NOMO-1 treated with dmso at 0.1 percent for 144 hours (cell line): ENCODE measurements around the gene LINGO1.

Experiments used
- DNase-seq: peaks from one replicate; lab custom pipeline; 2025; ENCODE audit not compliant: unreplicated experiment; lab: John Stamatoyannopoulos, UW

The LINGO1 gene

DNA sequence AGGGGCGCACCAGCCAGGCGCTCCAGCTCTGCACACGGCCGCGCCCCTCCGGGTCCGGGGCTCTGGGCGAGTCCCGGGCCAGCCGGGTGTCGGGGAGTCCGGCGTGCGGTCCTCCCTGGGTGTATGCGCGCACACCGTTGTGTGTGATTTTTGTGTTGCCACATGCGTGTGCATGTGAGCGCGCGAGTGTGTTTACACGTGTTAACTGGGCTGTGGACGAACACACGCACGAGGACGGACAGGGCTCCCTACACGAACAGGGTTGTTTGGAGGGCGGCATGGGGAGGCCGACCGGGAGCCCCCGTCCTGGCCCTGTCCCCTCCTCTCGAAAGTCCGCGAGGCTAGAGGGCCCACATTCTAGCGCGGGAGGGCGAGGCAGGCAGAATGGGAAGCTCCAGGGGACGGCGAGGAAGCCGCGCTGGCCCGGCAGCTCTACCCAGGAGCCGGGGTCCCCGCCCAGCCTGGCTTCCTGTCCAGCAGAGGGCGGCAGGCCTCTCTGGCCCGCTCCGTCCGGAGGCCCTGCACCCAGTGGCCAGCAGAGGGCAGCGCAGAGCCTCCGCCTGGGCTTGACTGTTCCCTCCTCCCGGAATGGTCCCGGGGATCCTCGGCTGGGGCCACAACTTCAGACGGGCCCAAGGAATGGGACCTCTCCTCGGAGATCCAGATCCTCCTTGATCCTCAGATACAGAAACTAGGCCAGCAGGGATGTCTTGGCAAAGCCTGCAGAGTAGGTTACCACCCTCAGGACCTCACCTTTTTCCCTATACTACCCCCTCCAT lies 611 bp upstream of the LINGO1 start:
- peak; percentile 23 for DNase-seq

DNA sequence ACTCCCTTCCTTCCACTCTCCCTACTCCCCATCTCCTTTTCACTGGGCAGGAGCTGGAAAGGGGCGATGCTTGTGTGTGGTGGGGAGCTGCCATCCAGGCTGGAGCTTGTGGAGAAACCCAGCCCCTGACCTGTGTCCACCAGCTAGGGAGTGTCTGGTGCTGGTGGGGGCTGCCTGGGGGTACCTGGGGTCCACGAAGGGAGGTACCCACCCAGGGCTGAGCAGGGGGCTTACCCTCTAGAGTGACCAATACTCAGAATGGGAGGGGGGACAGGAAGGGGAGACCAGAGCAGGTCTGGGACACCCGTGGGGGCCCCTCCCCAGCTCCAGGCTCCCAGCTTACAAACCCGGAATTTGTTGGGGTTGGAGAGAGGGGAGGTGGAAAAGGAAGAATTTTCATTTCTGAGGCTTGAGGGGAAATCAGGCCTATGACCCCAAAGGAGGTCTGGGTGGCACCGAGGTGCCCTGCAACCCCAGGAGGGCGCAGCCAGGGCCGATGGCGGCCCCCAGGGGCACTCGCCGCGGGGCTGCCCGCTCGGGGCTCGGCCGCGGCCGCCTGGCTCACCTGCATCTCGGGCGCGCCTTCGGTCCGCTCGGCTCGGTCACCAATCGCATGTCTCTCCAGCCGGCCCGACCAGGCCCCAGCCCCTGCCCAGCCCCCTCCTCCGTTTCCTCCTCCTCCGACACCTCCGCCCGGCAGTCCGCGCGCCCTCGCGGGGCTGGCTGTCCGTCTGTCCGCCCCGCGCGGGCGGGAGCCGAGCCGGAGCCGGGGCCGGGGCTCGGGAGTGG lies 773 bp downstream of the LINGO1 start:
- DNase-seq, result no peak

DNA sequence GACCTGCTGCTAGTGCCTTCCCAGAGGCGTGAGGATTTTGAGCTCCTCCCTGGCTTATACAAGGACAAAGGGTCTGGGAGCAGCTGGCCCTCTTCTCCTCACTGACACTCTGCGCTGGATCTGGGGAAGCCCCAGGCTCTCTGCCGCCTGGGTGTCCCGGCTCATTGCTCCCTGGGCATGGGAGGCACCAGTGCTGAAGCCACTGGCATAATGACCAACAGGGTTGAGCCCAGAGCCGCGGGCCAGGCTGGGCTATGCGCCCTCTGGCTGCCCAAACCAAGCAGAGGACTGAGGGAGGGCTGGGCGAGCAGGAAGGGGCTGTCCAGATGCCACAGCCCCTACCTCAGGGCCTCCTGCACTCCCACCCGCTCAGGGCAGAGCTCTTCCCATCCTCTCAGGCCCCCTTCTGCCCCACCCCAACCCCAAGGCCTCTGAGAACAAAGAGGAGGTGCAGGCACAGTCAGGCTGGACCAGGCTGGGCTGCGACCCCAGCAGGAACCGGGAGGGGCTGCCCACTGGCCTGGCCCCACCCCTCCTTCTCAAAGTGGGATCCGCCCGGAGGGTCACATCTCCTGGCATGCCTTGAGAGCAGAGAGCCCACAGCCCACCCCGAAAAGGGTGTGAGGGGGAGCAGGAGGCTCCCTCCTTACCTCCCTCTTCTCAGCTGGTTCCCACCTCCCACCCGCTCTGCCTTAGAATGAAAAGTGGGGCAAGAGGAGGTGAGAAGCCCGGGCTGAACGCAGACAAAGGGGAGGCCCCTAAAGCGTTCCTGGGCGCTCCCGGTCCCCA lies 1.6 kb downstream of the LINGO1 start:
- no peak for DNase-seq

DNA sequence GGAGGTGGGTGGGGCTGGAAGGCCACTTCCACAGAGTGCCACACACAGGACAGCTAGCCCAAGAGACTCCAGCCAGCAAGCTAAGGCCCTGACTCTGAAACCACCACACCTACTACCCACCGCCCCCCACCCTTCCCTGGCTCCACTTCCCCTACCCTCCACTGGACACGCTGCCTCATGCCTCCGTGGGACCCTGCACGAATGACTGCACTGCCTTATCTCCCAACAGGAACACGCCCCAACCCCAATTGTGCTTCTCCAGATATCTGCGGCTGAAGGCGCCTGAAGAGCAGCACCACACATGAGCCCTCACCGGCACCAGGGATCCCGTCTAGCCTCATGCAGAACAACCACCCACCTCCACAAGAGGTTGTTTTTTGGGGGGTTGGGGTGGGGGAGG lies 2.7 kb downstream of the LINGO1 start:
- no peak for DNase-seq

DNA sequence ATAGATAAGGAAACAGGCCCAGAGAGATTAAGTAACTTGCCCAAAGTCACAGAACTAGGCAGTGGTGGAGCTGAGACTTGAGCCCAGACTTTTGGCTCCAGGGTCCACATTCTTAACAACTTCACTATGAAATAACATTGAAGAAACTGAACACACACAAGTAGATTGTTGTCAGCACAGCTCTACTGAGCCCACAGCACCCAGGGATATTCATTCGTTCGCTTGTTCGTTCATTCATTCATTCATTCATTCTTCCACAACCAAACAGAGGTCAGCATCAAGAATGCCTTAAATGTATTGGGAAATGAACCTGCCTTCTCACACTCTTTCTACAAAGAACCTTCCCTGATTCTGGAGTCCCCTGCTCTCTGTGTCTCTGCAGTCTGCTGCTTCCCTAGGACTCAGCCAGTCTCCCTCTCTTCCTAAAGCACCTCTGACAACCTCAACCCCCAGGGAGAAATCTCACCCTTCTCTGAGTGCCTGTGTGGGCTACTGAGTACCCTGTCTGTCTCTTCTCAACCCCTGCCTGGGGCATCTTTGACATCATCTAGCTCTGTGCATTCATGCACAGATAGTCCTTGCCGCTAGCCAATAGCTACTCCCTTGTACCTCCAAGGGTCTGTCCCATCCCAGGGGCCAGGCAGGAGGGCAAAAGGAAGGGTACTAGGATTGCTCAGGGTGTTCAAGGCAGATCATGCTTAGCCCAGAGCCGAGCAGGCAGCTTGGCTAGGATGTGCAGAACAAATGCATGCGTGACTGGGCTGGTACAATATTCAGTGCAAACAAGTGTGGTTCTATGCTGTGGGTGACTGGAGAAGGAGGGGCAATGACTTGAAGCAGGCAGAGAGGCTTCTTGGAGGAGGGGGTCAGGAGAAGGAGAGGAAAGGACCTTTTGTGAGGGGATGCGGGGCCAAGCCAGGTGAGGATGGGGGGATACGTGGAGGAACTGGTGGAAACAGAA lies 3.4 kb downstream of the LINGO1 start:
- no peak for DNase-seq

DNA sequence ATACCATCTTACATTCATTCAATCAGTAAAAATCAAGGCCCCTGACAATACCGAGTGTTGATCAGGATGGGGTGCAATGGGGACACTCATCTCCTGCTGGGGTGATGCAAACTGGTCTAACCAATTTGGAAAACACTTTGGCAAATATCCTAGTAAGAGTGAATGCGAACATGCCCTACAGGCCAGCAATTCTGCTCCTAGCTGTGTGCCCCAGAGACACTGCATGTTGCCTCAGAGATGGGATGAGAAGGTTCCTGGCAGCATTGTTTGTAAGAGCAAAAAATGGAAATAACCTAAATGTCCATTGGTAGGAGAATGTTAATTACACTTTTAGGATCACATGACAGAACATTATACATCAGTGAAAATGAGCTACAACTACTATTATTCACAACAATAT lies 4.7 kb downstream of the LINGO1 start:
- no peak for DNase-seq

DNA sequence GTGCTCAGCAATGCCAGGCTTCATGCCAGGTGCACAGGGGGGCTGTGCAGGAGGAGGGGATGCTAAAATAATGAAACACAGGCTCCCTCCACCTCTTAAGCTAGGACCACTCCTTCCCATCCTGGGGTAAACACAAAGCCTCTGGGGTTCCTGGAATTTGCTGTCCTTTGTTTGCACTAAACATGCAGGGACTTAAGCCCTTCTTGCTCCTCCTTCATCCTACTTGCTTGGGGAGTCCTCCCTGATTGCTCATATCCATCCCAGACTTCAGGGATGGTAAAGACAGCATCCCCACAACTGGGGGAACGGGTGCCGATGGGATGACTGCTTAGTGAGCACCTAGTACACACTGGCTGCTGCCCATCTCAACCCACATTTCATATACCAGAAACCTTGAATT lies 5.1 kb downstream of the LINGO1 start:
- DNase-seq, result no peak

DNA sequence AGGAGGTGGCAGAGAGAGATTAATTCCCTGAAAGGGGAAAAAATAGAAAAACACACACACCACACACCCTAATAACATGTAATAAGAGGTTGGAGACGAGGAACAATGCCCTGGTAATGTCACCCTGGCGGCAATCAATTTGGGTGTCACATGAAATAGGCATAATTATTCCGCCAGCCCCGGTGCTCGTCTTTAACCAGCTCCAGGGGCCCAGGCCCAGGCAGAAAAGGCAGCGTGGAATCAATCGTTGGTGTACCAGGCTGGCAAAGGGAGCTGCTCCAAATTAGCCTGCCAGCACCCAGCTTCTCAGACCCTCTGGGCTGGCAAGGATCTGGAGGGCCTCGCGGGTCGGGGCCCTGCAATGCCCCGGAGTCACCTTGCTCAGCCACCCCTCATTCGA lies 5.6 kb downstream of the LINGO1 start:
- no peak for DNase-seq

DNA sequence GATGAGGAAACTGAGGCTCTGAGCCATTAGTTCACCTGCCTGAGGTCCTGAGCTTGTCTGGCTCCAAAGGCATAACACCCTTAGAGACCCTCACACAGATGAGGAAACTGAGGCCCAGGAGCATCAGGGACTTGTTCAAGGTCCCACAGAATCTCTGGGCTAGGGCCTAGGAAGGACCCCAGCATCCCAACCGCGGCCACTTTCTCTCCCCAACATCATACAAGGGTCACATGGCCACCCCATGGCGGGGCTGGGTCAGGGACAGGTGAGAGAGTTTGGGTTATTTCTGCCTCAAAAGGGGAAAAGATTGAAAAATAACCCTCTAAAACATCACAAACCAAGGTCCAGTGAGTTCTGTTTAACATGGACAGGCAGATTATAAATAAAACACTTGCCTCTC lies 6.7 kb downstream of the LINGO1 start:
- DNase-seq, result no peak

DNA sequence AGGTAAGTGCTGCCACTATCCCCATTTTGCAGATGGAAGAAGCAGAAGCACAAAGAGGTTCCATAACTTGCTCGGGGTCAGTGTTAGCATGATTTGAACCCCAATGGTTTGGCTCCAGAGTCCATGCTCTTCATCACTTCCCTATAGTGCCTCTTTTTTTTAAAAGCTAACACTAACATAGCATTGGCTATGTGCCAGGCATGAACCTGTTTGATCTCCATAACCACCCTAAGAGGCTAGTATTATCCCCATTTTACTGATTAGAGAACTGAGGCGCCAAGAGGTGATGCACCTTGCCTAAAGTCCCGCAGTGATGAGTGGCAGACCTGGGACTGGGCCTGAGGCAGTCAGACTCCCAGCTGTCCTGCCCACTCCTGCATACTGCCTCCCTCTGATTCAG lies 7.3 kb downstream of the LINGO1 start:
- DNase-seq, result no peak

DNA sequence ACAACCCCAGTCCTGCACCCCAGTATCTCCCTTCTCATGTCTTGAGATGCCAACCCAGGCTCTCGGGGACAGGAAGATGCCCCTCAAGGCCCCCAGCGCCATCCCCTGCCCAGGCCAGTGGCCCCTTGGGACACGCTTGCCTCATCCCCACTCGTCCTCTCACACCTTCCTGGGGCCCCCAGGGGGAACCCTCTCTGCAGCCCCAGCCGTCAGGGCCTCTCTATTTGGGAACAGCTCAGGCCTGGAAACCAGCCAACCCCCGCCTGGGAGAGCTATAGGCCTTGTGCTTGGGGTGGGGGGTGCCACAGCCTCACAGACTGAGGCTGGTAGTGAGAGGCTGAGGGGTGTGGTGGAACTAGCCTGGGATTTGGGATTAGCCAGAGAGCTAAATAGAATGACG lies 7.8 kb downstream of the LINGO1 start:
- no peak for DNase-seq

DNA sequence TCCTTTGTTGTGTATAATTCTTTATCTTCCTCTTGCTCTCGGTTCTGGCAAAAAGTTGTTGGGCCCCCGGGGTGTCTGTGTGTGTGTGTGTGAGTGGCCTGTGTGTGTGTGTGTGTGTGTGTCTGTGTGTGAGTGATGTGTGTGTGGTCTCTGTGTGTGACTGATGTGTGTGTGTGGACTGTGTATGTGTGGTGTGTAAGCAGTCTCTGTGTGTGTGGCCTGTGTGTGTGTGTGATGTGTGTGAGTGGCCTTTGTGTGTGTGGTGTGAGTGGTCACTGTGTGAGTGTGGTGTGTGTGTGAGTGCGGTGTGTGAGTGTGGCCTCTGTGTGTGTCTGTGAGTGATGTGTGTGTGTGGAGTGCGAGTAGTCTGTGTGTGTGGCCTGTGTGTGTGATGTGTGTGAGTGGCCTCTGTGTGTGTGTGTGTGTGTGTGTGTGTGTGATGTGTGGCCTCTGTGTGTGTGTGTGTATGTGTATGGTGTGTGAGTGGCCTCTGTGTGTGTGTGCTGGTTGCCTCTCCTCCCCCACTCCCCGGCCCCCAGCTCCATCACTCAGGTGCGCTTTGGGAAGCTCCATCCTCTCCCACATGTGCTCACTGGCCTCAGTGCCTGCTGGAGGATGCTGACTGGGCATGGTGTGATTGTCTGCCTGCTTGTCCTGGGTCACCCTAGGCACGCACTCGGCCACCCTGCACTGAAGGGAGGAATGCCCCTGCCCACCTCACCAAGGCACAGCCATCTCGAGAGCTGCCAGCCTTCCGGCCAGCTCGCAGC lies 8.8 kb downstream of the LINGO1 start:
- DNase-seq, result no peak

DNA sequence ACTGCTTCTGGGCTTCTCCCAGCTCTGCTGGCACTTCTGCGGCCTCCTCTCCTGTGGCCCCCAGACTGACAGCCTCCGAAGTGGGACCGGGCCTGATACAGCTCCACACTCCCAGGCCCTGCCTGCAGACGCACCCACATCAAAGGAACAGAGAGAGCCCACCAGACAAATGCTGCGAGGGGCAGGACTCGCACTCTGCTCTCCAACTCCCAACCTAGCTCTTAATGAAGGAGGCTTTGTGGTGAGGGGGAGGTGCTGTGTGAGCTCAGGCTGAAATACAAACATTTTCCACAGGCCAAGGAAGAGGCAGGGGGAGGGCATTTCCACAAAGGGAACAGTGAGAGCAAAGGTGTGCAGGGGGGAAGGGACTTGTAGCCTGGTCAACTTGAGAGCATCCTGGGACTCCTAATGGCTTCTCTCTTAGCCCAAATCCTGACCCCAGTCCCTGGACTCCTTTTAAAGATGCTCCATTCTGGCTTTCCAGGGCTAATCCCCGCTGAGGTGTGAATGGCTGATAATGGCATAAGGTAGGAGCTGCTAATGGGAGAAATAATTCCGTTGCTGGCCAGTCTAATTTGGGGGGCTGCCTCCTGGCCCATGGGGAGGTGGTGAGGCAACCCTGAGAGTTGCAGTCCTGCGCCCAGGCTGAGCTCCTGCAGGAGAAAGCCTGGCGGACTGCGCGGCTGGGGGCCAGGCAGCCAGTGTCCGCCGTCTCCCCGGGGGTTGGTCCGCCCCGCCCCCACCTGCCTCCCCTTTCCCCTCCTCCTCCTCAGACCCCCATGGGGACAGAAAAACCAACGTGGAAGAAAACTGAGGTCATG lies 9.6 kb downstream of the LINGO1 start:
- no peak for DNase-seq

DNA sequence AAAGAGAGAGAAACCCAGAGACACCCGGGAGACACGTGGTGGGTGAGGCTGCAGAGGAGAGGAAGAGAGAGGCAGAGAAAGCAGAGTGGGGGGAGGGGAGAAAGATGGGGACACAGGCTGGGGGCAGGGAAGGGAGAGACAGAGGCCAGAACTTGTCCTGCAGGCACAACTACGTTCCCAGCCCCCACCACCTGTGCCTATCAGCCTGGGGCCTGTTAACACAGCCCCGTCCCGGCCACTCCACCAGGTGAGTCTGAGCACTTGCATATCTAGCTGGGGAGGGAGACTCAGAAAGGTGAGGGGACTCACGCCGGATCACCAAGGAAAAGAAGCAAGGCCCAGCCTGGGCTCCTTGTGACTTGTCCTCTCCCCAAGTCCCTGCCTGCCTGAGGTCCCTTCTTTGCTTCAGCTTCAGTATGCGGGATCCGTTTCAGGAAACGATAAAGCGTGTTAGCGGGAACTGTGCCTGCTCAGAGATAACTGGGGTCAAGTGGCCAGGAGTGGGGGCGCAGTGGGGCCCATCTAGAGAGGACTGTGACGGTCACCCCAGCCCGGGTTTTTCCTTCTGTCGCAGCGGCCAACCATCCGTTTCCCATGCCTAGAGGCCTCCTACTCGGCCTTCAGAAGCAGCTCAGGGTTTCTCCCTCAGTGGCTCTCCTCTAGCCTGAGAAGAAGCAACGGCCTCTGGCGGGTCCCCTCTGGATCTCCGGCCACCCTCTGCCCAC lies 10.3 kb downstream of the LINGO1 start:
- DNase-seq, result no peak

DNA sequence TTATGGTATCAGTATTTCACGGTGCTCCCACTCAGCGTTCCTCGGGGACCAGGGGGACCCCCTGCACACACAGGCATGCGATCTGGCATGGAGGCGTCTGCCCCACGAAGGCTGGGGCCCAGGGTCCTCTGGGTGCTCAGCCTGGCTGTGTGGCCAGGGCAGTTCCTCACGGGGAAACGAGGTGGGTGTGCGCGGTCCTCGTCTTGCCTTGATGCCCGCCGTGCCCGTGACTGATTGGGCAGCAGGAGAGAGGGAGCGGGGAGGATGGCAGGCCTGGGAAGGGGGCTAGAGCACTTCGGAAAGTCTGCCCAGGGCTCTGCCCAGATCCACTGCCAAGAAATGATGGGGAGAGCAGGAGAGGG lies 10.9 kb downstream of the LINGO1 start:
- DNase-seq, result no peak

DNA sequence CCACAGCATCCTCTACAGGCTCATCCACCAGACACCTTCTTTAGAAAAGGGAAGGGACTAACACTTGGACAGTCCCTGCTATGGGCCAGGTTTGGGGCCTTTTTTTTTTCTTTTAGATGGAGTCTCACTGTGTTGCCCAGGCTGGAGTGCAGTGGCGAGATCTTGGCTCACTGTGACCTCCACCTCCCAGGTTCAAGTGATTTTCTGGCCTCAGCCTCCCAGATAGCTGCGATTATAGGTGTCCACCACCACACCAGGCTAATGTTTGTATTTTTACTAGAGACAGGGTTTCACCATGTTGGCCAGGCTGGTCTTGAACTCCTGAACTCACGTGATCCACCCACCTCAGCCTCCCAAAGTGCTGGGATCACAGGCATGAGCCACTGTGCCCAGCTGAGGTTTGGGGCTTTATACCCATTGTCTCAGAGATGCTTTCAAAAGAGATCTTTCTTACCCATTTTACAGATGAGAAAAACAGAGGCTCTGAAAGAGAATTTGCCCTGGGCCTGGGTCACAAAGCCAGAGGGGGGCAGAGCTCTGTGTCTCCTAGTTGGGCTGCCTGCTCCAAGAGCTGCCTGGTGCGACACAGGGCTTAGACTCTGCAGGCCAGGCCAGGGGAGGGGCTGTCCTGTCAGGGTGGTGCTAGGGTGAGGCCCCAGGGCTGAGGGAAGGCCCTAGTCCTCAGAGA lies 11.6 kb downstream of the LINGO1 start:
- DNase-seq, result no peak

DNA sequence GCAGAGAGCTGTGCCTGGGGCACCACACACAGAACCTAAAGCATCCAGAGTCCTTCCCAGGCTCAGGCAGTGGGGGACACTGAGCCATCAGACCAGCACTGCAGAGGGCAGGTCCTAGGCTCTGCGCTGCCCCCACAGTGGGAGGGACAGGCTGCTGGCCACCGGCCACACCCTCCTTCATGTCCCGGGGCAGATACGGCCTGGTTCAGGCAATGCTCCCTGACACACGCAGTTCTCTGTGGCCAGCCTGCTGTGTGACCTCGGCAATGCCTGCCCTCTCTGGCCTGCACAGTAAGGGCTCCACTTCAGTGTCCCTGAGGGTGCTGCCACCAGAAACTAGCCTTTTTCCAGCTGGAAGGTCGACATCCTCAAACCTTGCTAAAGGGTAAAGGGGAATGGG lies 12.4 kb downstream of the LINGO1 start:
- DNase-seq, result no peak

DNA sequence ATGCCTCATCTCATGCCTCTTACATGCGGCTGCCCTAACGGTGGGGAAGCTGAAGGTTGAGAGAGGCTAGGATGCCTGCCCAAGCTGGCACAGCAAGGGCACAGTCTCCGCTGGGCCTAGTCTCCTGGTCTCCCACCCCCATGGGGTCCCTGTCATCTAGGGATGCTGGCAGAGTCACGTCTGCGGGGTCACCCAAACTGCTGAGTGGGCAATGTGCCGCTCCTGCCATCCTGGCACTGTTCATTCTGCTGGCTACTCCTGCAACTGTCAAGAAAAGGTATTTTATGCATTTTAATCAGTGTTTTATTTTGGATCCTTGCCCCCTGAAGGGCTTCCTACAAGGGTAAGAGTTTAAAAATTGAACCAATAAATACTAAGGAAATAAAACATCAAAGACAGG lies 12.8 kb downstream of the LINGO1 start:
- no peak for DNase-seq
